ENCODE data around the gene GNAO1. TPM values are rescaled to one million over a fixed set of nuclear protein-coding genes. Genes with fewer than 3 reads are reported as not detected.

Gene GNAO1
- total RNA-seq, 6 experiments from 2014 or later, result 18.2 to 45.1 (median 21.5) TPM

DNA sequence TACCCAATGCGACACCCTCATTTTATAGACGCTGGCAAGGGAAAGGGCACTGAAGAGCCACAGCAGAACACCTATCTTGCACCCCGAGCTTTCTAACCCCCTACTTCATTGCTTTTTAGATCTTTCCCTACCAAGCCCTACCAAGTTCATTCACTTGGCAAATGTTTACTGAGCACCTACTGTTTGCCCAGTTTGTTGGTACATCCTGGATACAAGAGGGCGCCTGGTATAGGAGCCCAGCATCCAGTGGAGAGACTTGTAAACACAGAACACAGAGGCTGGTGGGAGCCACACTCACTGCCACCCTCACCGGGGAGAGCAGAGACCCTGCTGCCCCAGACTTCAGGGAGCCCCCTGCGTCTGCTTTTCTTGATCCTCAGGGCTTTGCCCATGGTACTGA is 112.6 kb downstream of the GNAO1 start:
- ATAC-seq, result peak; percentile 45 to 74 (median 59)
- no peaks in the 10 kb centered on the region for H3K27me3 ChIP-seq
- 24% methylated on average over 3 of the region's 6 CpGs for WGBS (ENCODE audit: insufficient coverage, low coverage, low lambda C conversion rate, missing lambda C conversion rate)
- DNase-seq, result no peak
- H3K4me1 ChIP-seq, result no peaks in the 10 kb centered on the region
- no peaks in the 10 kb centered on the region for H3K9me3 ChIP-seq
- H3K36me3 ChIP-seq, result no peaks in the 10 kb centered on the region
- intact Hi-C loops (cut with DNase I), result no loop called here
- H3K27ac ChIP-seq, result no peak overlapping the region
- H3K4me3 ChIP-seq, result no peak overlapping the region
- TF ChIP-seq CTCF (IDR thresholded peaks at IDR 0.05) (no peak), POLR2A (IDR thresholded peaks at IDR 0.05) (no peak)

DNA sequence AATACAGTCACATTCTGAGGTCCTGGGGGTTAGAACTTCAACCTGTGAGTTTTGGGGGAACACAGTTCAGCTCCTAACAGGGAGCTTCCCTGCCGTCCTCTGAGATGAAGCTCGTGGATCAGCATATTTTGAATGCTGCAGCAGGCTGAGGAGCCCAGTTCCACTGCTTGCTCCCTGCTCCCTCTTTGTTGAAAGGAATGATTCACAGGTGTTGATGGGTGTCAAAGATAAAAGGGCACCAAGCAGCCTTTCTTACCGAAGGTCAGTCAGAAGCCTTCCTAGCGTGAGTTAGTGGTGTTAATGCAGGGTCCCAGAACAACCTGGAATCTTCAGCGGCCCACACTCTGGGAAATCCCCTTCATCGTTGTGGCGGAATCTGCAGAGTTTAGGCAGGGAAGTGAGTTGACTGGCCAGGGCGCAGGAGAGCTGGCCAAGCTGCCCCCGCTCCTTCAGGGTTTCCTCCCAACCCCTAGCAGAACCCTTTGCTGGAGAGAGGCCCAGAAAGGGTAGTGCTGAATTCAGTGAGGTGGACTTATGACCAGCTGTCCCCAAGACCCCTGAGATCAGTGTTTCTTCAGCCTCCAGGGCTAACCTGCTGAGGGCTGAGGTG is 114.8 kb downstream of the GNAO1 start:
- peak in 1 of 3 donors; percentile 5 for DNase-seq
- H3K9me3 ChIP-seq, result no peaks in the 10 kb centered on the region

DNA sequence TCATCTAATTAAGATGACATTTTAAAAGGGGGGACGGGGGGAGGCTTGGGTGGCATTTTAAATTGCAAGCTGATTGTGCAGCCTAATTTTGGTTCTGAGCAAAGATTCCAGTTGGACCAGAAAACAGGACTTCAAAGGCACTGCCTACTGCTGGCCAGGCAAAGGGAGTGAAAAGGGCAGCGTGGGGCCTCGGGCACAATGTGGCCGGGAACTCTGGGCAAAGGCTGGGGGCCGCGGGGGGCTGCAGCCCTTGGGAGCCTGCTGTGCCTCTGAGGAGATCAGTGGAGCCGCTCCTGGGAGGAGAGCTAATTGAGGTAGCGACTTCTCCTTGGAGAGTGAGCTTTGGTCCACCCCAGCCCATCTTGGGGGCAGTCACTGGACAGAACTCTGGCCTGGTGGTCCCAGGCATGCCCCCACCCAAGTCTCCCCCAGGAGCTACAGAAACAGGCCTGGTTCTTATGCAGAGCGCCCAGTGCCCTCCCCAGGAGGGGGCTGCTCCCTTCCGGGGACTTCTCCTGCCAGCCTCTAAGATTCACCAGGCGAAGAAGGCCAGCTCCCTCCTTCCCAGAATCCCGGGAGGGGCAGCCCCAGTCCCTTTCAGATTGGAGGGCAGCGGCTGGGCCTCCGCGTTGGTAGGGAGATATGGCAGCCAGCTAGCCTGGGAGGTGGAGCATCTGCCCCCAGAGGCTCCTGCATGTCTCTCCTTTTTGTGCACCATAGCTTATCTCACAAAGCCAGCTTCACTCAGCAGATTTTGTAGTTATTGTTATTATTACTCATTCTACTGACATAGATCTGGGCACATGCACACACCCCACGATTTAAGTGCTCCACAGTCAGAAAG is 115.6 kb downstream of the GNAO1 start:
- TF ChIP-seq CTCF (IDR thresholded peaks at IDR 0.05), result no peak
- TF ChIP-seq POLR2A (IDR thresholded peaks at IDR 0.05), result no peak
- intact Hi-C loops (cut with DNase I), result no loop called here
- Histone ChIP-seq H3K27me3 (no peaks in the 10 kb centered on the region), H3K36me3 (no peaks in the 10 kb centered on the region), H3K27ac (no peak overlapping the region), H3K4me1 (no peaks in the 10 kb centered on the region), H3K4me3 (no peak overlapping the region), H3K9me3 (no peaks in the 10 kb centered on the region)
- ATAC-seq (no peak), DNase-seq (peak in 1 of 3 donors; percentile 27)
- WGBS (ENCODE audit: insufficient coverage, low coverage, low lambda C conversion rate, missing lambda C conversion rate), result 78% methylated on average over 7 of the region's 16 CpGs

More for the DNA sequence above, 114.8 kb downstream of the GNAO1 start:
- intact Hi-C loops (cut with DNase I), result no loop called here
- H3K4me1 ChIP-seq, result no peaks in the 10 kb centered on the region
- no peak overlapping the region for H3K27ac ChIP-seq
- no peak for ATAC-seq
- H3K4me3 ChIP-seq, result no peak overlapping the region
- TF ChIP-seq POLR2A (IDR thresholded peaks at IDR 0.05), result no peak
- TF ChIP-seq CTCF (IDR thresholded peaks at IDR 0.05), result no peak
- no peaks in the 10 kb centered on the region for H3K36me3 ChIP-seq
- WGBS (ENCODE audit: insufficient coverage, low coverage, low lambda C conversion rate, missing lambda C conversion rate), result 53% methylated on average over 6 of the region's 9 CpGs
- no peaks in the 10 kb centered on the region for H3K27me3 ChIP-seq

GRCh38 chr16:56307534-56307873 is 116.2 kb downstream of the GNAO1 start:
- intact Hi-C loops (cut with DNase I), result no loop called here
- WGBS (ENCODE audit: insufficient coverage, low coverage, low lambda C conversion rate, missing lambda C conversion rate), result 83% methylated on average over 2 of the region's 2 CpGs
- ATAC-seq, result no peak

More at GRCh38 chr16:56307534-56307873, 116.2 kb downstream of the GNAO1 start:
- Histone ChIP-seq H3K27me3 (no peaks in the 10 kb centered on the region), H3K36me3 (peaks cover 0 to 3% (median 0%) of the 10 kb centered on the region in 4 donors), H3K9me3 (no peaks in the 10 kb centered on the region), H3K4me1 (no peaks in the 10 kb centered on the region), H3K4me3 (no peak overlapping the region), H3K27ac (no peak overlapping the region)
- DNase-seq, result no peak
- no peak for TF ChIP-seq CTCF (IDR thresholded peaks at IDR 0.05)
- TF ChIP-seq POLR2A (IDR thresholded peaks at IDR 0.05), result no peak
